Stimulated activated CD4-positive, alpha-beta T cell treated with anti-CD3 and anti-CD28 coated beads, TNF-alpha, amount 100 ng/mL, for 1 hour (primary cell): ENCODE measurements around the gene GAB2.
"Not testable (repeated sequence)": the region's sequence is repeated elsewhere in the genome, so short reads cannot be mapped to it uniquely, and the experiment has no call there.

Source experiments
- DNase-seq, 3 donors: peaks; one replicate each; pipeline ENCODE4 v3.0.0-alpha.2; 2020; ENCODE audit warnings: low read depth in 3 of 3, low spot score in 1 of 3

Gene GAB2

GRCh38 chr11:78284260-78284659, 133.4 kb downstream of the GAB2 start:
- DNase-seq = no peak

GRCh38 chr11:78282821-78283220, 134.8 kb downstream of the GAB2 start:
- no peak for DNase-seq

DNA sequence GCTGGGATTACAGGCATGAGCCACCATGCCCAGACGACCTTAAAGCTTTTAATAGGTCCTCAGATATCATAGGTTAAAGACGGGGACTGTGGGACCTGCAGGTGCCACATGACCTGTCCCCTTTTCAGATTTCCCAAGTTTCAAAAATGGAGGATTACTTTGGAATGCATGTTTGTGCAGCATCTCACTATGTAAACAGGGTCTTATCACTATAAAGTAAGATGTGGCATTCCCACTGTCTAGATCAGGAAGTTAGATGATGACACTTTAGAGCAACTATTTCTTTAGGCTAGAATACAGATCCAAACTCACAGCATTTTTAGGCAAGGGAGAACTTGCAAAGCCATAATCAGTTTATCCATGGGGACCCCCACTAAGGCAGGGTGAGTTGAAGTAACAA, 136.1 kb downstream of the GAB2 start:
- no peak for DNase-seq

DNA sequence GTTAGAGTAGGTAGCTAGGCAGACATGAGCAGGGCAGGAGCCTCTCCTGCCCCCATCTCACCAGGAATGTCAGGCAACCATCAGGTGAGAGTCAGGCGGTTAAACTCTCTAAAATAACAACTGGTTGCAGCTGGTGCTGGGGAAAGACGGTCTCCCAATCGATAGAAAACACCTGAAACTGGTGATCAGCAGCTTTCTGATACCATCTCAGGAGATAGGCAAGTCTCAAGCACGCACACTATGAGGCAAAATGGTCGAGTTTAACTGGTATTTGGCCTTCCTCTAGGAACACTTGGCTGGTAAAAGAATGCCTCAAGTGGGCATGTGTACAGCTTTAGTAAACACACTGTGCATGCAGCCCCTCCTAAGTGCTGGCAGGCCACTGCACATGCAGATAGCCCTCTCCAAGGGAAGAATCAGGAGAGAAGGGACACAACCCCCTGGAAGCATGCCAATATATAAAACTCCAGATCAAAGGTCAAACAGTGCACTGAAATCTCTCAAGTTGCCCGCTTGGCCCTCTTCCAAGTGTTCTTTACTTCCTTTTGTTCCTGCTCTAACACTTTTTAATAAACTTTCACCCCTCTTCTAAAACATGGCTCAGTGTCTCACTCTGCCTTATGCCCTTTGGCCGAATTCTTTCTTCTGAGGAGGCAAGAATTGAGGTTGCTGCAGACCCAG, 140.2 kb downstream of the GAB2 start:
- no peak for DNase-seq

GRCh38 chr11:78276311-78276710, 141.3 kb downstream of the GAB2 start:
- no peak for DNase-seq

- DNase-seq = no peak
Observed at GRCh38 chr11:78274739-78275138, 142.9 kb downstream of the GAB2 start.

GRCh38 chr11:78272625-78273269, 144.9 kb downstream of the GAB2 start:
- DNase-seq = not testable (repeated sequence)

- DNase-seq = not testable (repeated sequence)
Observed at GRCh38 chr11:78271801-78272200, 145.8 kb downstream of the GAB2 start.

GRCh38 chr11:78270971-78271370, 146.6 kb downstream of the GAB2 start:
- no peak for DNase-seq

DNA sequence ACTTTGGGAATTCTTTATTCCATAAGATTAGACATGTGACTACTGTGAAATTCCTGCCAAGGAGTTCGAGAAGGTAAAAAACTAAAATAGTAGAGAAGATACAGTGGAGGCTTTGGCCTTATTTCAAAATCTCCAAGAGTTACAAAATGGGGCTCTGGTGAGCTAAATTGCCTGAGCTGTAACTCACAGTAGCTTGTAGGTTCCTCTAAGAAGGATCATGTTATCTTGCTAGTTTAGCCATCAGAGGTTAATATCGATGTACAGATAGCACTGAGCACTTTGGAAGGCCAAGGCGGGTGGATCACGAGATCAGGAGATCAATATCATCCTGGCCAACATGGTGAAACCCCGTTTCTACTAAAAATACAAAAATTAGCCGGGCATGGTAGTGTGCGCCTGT, 147.8 kb downstream of the GAB2 start:
- DNase-seq = no peak

DNA sequence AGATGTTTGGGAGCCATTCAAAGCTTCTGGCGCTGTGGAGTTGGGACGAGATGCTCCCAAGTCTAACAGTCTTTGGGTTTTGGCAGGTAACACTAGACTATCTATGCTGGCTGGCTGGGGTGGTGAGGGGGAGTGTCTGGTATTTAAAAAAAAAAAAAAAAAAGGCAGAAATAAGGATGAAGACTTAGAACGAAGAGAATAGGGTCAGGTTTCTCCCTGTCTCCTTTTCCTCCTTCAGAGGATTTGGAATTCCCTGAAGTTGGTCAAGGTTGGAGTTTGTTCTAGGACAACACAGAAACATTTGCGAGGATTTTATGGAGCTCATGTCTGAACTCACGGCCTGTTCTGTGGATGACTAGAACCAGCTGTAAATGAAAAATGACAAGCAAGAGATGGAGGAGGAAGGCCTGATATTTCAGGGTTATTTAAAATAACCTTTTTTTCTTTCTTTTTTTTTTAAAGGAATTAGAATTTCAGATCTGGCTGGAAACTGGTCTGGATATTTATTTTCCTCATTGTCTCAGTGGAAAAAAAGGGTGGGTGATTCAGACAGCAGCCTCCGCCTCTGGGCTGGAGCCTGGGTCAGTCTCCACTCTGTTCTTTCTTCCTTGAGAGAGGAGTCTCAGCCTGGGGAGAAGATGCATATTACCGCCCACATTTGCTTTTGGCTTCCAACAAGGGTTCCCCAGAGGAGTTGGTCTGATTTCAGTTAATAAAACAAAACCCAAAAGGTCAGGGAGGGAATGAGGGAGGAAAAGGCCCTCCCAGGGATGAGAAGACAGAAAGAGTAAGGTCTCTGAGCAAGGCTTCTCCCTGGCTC, 148.8 kb downstream of the GAB2 start:
- DNase-seq = no peak

GRCh38 chr11:78266451-78266850, 151.2 kb downstream of the GAB2 start:
- DNase-seq = no peak

DNA sequence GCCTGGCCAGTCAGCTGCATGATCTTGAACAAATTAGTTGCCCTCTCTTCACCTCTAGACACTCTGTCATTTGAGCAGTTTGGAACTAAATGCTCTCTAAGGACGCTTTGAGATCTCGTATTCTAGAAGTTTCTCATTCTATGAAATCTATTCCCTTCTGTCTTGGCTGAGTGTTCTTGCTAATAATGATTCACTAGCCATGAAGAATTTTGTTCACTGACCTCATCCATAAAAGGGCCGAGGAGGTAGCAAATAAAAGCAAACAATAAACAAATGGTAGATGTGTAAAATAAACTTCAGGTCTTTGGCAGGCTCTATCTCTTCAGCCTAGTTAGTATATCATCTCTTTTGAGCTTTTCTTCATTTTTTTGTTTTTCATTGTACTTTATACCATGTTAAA, 152.3 kb downstream of the GAB2 start:
- DNase-seq = no peak

GRCh38 chr11:78262691-78263090, 154.9 kb downstream of the GAB2 start:
- no peak for DNase-seq

- DNase-seq = no peak
Observed at GRCh38 chr11:78262238-78262637, 155.4 kb downstream of the GAB2 start.

- DNase-seq = no peak
Observed at GRCh38 chr11:78261828-78262227, 155.8 kb downstream of the GAB2 start.

- no peak for DNase-seq
Observed at GRCh38 chr11:78261367-78261766, 156.3 kb downstream of the GAB2 start.

DNA sequence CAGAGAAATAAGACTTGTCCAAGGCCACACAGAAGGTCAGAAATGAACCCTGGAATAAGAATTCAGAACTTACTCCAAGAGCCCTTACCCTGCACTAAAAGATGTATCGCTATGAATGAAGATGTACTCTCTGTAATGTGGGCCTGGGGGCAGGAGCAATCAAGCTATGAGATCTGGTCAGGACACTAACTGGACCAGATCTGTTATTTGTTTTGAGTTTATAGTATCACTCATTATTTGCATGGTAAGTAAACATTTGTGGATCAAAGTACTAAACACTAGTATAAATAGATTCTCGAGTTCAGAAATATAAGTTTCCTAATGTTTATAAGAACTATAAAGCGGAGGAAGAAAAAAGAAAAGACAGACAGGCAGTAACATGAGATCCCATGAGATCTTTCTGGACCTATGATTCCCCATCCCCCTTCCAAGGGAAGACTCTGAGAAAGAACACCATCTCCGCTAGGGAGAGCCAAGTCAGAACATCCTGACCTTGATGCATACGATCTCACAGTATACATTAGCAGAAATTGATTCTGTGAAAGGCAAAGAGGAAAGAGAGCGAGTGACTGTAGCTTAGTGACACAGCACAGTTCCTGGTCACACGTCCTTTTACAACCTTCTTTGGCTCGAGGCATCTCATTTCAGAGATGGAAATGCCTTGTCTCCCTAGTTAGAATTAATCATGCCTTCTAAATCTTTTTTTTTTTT, 157.7 kb downstream of the GAB2 start:
- no peak for DNase-seq

DNA sequence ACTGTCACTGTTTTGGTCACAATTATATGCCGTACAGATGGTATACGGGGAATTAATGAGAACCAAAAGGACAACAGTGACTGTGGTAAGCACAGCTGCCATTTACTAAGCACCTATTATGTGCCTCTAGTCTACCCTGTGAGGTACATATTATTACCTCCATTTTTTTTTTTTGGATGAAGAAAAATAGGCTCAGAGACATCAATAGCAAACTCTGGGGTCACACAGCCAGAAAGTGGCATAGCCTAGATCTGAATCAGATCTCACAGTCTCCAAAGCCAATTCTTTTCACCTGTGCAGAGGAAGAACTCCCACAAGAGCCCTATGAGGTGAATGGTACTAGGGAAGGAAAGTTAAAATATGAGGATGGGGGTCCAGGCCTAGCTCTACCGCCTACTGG, 160.0 kb downstream of the GAB2 start:
- no peak for DNase-seq

GRCh38 chr11:78256962-78257361, 160.7 kb downstream of the GAB2 start:
- no peak for DNase-seq

DNA sequence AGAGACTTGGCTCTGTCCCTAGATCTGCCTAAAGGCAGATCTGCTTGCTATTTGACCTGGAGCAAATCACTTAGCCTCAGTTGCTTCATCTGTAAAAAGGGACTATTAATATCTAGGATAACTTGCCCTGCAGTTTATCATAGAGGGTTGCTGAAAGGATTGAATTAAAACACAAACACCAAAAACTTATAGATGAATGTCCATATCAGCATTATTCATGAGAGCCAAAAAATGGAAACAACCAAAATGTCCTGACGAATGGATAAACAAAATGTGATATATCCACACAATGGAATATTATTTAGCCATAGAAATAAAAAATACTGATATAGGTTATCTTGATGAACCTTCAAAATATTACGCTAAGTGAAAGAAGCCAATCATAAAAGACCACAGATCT, 161.7 kb downstream of the GAB2 start:
- no peak for DNase-seq

DNA sequence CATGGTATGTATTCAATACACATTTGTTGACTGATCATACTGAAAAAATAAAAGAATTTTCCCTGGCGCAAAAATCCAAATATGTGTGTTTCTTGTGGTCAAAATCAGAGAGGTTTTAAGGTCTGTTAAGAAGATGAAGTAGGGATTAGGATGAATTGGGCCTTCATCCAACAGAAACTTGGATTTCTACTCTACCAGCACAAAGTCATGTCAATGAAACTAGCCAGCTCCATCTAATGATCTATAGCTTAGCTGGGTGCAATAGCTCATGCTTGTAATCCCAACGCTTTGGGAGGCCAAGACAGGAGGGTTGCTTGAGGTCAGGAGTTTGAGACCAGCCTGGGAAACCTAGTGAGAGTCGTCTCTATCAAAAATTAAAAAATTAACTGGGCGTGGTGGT, 163.4 kb downstream of the GAB2 start:
- DNase-seq = no peak
